GM18505 (cell line): ENCODE measurements around the gene PIK3R6.

Source experiments
- ATAC-seq: cut with Tn5 transposase; IDR thresholded peaks from one replicate; pipeline ENCODE4 v1.9.1; 2021; ENCODE audit not compliant: unreplicated experiment
- POLR2A ChIP-seq: IDR thresholded peaks from 4 replicates; pipeline ENCODE4 v1.6.1; 2011; ENCODE audit warnings: borderline replicate concordance; ENCODE audit not compliant: insufficient read depth, insufficient read length; ENCODE audit errors: extremely low read depth

Gene PIK3R6

GRCh38 chr17:8867361-8867981, at the start of gene PIK3R6:
Gene PIK3R6 (minus strand): TSS chr17:8867674. CDS start chr17:8849794, 17,880 bp downstream.
- TF ChIP-seq POLR2A = peak; percentile 94
- ATAC-seq = no peak

- ATAC-seq = no peak
- no peak for TF ChIP-seq POLR2A
Measured at GRCh38 chr17:8916466-8916865, 49.0 kb upstream of the PIK3R6 start.

- TF ChIP-seq POLR2A = no peak
- ATAC-seq = no peak
Measured at GRCh38 chr17:8914554-8914953, 47.1 kb upstream of the PIK3R6 start.

- ATAC-seq = no peak
- TF ChIP-seq POLR2A = no peak
Measured at GRCh38 chr17:8913879-8914278, 46.4 kb upstream of the PIK3R6 start.

- ATAC-seq = no peak
- no peak for TF ChIP-seq POLR2A
Measured at GRCh38 chr17:8913091-8913490, 45.6 kb upstream of the PIK3R6 start.

GRCh38 chr17:8912084-8912981, 44.9 kb upstream of the PIK3R6 start:
- TF ChIP-seq POLR2A = no peak
- ATAC-seq = no peak

GRCh38 chr17:8910969-8911604, 43.6 kb upstream of the PIK3R6 start:
- ATAC-seq = no peak
- no peak for TF ChIP-seq POLR2A

- no peak for TF ChIP-seq POLR2A
- no peak for ATAC-seq
Measured at GRCh38 chr17:8909586-8910270, 42.3 kb upstream of the PIK3R6 start.

GRCh38 chr17:8905331-8905730, 37.9 kb upstream of the PIK3R6 start:
- no peak for ATAC-seq
- TF ChIP-seq POLR2A = no peak

- ATAC-seq = no peak
- no peak for TF ChIP-seq POLR2A
Measured at GRCh38 chr17:8904686-8905085, 37.2 kb upstream of the PIK3R6 start.

- ATAC-seq = no peak
- no peak for TF ChIP-seq POLR2A
Measured at GRCh38 chr17:8904201-8904600, 36.7 kb upstream of the PIK3R6 start.

GRCh38 chr17:8900626-8901585, 33.4 kb upstream of the PIK3R6 start:
- no peak for ATAC-seq
- TF ChIP-seq POLR2A = peak; percentile 11

- no peak for TF ChIP-seq POLR2A
- no peak for ATAC-seq
Measured at GRCh38 chr17:8900207-8900606, 32.7 kb upstream of the PIK3R6 start.

- TF ChIP-seq POLR2A = no peak
- ATAC-seq = no peak
Measured at GRCh38 chr17:8898636-8899035, 31.2 kb upstream of the PIK3R6 start.
